Left forelimb (tissue), 1 donor: Measurements from ENCODE around the gene CPEB3.
A peak's percentile ranks its signal among the peaks of the same experiment; 100 is the strongest.
"Not testable (repeated sequence)": the region's sequence is repeated elsewhere in the genome, so short reads cannot be mapped to it uniquely, and the experiment has no call there.

ENCODE experiments used
- DNase-seq: peaks from one replicate; pipeline ENCODE4 v3.0.0-alpha.2; 2018; ENCODE audit warnings: low spot score

CPEB3 gene

GRCh38 chr10:92290837-92291615 lies at the start of gene CPEB3, which contains the start of gene MARCHF5:
TSS of gene CPEB3 (minus strand) at chr10:92291078. CDS start at chr10:92240350, 50,728 bp downstream.
TSS of gene MARCHF5 (plus strand) at chr10:92291167. CDS start at chr10:92291495, 328 bp downstream.
- DNase-seq: peak; percentile 96

GRCh38 chr10:92329927-92330326 lies 39.0 kb upstream of the CPEB3 start:
- DNase-seq: not testable (repeated sequence)

- no peak for DNase-seq
Observed at GRCh38 chr10:92328993-92329392, 38.1 kb upstream of the CPEB3 start.

- DNase-seq: no peak
Observed at GRCh38 chr10:92327445-92328433, 36.9 kb upstream of the CPEB3 start.

- DNase-seq: no peak
Observed at GRCh38 chr10:92323079-92323478, 32.2 kb upstream of the CPEB3 start.

GRCh38 chr10:92316610-92317009 lies 25.7 kb upstream of the CPEB3 start:
- no peak for DNase-seq

GRCh38 chr10:92313750-92314149 lies 22.9 kb upstream of the CPEB3 start:
- no peak for DNase-seq

- DNase-seq: no peak
Observed at GRCh38 chr10:92309272-92309671, 18.4 kb upstream of the CPEB3 start.

- no peak for DNase-seq
Observed at GRCh38 chr10:92305133-92306072, 14.5 kb upstream of the CPEB3 start.

GRCh38 chr10:92304061-92304460 lies 13.2 kb upstream of the CPEB3 start:
- no peak for DNase-seq

GRCh38 chr10:92303096-92303495 lies 12.2 kb upstream of the CPEB3 start:
- DNase-seq: no peak

- no peak for DNase-seq
Observed at GRCh38 chr10:92298487-92298886, 7.6 kb upstream of the CPEB3 start.

GRCh38 chr10:92291921-92292845 lies 1.3 kb upstream of the CPEB3 start:
- DNase-seq: no peak

GRCh38 chr10:92291616-92291865 lies 663 bp upstream of the CPEB3 start:
- DNase-seq: no peak

GRCh38 chr10:92290076-92290836 lies 622 bp downstream of the CPEB3 start:
- DNase-seq: no peak

- DNase-seq: no peak
Observed at GRCh38 chr10:92284112-92284704, 6.7 kb downstream of the CPEB3 start.

- no peak for DNase-seq
Observed at GRCh38 chr10:92278996-92279696, 11.7 kb downstream of the CPEB3 start.

- no peak for DNase-seq
Observed at GRCh38 chr10:92274071-92274470, 16.8 kb downstream of the CPEB3 start.

- no peak for DNase-seq
Observed at GRCh38 chr10:92268748-92269147, 22.1 kb downstream of the CPEB3 start.
